Measurements from ENCODE around the gene CPEB2.

Gene CPEB2

DNA sequence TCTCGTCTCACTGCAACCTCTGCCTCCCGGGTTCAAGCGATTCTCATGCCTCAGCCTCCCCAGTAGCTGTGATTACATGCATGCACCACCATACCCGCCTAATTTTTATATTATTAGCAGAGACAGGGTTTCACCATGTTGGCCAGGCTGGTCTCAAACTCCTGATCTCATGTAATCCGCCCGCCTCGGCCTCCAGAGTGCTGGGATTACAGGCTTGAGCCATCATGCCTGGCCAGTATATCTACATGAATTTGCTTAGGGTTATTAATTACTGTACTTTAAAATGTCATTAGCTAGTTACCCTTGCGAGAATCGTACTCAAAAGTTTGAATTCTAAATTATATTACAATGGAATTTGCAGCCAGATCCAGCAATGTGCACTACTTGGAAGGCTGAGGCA is 8.9 kb downstream of the CPEB2 start:
- no peak for DNase-seq

DNA sequence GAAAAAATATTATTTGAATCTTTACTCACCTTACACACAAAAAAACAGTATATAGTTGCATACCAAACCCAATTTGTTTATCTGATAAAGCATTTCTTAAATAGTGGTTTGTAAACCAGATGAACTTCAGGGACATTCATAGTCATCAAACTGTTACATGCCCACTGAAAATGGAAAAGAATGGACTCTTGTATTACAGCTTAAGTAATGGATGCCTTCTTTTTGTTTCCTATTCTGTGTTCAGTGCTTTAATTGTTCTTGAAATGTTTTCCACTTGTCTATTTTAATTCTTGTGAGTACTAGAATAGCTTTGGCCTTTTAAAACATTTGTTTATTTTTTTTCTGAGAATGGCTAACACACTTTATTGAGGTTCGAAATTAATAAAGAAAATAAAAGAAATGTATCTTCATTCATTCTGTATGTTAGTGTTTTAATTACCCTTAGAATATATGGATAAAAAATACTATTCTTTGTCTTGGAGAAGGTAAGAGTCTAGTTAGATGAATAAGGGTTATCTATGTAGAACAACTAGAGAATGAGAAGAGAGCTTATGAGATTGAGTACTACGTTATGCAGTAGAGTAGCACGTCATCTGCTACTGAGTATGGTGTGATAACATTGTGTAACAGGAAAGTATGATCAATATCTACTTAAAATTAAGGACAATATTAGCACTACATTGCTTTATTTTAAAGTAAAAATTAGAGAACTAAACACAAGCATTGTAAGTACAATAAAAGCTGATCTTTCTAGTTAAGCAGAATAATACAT is 9.9 kb downstream of the CPEB2 start:
- DNase-seq = no peak

GRCh38 chr4:15013585-15013984 is 11.3 kb downstream of the CPEB2 start:
- no peak for DNase-seq

DNA sequence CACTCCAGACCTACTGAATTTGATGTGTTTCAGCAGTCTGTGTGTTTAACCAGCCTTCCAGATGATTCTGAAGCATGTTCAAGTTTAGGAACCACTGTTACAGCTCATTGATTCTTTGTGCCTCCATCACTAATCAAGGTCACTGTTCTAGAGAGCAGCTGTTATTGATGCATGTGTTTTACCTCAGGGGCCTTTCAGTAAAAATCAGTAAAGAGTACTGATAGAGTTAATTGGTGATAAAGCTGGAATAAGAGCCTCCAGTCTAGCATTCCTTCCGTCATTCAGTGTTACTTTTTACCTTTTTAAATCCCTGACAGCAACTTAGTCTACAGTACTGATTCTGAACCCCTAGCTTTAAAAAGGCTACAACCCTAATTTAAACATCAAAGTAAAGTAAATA is 12.9 kb downstream of the CPEB2 start:
- DNase-seq = no peak

DNA sequence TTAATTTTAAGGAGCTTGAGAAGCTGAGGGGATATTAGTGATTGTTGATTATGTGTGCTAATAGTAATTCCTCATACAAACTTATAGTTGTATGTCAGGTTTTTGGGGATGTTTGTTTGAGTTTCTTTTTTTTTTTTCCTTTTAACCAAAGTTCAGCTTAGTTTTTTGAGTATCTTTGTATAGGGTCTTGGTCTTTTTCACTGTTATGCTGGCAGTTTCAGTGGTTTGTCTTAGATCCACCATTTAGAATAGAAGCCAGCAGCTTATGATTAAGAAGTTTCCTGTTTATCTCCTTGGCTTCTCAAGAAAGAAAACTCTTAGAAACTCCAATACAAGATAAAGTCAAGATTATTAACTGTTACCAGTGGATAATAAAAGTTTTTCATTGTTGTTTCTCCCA is 16.1 kb downstream of the CPEB2 start:
- no peak for DNase-seq

DNA sequence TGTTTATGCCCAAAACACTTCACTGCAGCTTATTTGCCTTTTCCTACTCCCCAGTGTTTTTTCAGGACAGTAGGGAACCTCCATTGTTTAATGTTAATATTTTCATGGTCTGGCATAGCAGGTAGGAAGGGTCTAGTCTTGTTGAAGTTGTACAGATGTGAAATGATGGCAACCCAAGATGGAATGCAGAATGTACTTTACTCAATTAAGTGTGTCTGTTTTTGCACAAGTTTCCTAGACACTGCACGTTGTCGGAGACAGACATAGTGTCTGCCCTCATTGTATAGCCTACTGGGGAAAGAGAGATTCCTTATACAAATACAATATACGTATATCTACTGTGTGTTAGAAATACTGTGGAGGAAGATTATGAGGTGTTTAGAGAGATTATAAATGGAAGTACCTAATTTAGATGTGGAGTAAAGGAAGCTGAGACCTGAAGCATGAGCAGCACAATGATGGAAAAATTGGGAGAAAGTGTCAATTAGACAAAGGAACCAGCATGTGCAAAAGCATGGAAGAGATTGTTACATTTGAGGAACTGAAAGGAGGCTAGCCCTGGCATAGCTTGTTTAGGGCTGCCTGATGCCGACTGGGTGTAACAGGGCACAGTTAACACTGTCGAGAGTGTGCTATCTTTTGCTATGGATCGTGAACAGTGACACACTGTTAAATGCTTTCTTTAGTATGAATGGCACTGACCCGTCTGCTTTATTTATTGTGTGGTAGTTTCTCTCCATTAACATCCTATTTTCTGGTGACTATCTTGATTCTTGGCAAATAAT is 18.4 kb downstream of the CPEB2 start:
- DNase-seq = no peak

DNA sequence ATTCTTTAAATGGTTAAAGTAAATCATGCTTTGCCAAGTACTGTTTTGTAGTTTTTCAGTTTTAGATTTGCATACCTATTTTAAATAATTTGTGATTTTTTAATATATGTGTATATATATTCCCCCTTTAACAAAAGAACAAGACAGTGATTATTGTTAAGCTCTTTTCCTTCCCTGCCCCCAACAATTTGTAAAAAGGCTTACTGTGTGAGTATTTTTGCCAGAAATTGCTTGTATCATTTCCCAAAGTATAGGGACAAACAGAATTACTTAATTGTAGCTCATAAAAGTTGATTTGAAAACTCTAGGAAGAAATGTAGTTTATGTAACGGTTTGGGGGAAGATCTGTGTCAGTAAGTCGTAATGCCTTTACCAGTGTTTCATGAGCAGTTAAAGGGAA is 19.0 kb downstream of the CPEB2 start:
- DNase-seq = no peak

GRCh38 chr4:15021946-15022345 is 19.7 kb downstream of the CPEB2 start:
- DNase-seq = no peak

DNA sequence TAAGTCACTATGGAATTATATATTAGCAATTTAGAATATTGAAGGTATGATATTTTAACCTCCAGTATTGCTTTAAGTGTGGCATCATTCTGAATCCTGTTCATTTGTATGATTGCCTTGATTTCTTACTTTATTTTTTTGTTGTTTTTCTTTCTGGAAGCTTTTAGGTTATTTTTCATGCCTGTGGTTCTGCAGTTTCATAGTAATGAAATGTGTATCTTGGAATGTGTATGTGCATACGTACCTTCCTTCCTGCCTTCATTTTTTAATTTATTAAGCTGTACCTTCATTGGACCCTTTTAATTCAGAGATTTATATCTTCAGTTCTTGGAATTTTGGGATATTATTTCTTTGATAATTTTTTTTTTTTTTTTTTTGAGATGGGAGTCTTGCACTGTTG is 22.1 kb downstream of the CPEB2 start:
- no peak for DNase-seq

DNA sequence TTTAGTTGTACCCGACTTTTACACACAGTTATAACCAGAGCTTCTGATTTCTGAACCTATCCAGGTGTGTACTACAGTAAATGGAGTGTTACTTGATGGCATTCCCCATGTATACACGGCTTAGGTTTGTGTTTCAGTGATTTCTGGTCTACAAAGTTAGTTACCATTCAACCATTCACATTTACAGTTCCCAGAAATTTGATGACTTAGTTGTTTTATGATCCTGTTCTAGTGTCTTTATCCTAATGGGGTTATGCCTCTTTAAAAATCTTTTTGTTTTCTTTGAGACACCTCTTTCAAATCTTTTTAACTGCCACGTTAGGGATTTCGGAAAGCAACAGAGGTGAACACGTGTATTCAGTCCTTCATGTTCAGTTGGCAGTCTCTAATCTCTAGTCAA is 23.4 kb downstream of the CPEB2 start:
- DNase-seq = no peak

DNA sequence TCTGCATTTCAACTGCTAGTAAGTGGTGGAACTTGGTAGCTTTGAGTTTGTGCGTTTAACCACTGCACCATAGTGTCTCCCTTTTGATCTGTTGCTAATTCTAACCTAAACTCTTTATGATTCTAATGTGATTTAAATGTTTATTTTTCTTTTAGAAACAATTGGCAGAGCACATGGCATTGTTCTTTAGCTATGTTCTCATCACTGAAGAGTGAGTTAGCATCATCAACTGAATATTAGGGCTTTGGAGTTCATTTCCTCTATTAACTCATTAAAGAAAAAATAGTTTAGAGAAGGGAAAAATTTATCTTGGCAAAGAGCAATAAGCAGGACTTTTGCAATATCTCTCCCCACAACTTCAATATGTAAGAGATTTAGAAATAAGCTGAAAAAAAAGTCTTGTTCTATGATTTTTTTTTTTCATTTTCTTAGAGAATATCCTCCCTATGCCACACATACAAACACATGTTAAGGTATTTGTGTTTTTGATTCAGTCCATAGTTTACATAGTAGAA is 25.7 kb downstream of the CPEB2 start:
- no peak for DNase-seq

DNA sequence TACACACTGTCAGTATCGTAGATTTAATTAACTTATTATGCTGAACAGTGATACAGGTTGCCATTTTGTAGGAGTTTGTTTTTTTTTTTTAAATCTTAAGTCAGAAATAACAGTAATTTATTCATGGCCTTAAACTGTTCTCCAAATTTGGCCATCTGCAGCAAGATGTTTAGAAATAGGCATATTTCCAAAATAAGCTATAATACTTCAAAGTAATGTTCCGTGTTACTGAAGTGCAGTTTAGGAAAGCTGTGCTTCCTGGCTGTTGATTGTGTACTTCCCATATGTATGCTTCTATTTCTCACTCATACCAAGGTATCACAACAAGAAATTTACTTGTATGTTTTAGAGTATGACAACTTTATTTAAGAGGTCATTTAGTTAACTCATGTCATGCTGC is 28.9 kb downstream of the CPEB2 start:
- DNase-seq = no peak

GRCh38 chr4:15031993-15032675 is 29.9 kb downstream of the CPEB2 start:
- no peak for DNase-seq

DNA sequence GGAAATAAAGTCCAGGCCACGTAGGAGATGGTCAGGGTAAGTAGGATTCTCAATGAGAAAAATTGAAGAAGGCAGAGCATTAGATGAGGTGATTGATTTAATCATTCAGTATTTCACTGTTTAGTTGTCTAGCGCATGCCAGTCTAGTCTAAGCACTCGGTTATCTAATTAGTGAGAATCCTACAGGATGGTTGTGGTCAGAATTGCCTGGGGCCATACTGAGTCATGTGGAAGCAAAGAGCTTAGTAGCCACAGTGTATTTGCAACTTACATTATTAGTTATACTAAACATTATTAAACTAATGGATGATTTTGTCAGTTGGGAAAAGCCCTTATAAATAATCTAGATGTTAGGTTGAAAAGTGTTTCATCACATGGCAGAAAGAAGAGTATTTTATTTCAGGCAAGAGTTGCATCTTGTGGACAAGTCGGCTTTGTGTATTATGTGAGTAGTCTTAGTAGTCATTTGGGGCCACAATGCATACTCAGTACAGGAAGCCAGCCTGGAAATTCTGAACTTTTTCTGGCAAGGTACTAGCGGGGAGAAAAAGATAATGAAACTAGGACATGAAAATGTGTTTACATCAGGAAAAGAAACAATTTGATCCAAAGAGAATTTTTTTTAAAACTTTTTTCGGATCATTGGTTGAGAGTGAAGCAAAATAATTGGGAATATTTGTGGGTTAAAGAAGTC is 31.9 kb downstream of the CPEB2 start:
- DNase-seq = no peak

DNA sequence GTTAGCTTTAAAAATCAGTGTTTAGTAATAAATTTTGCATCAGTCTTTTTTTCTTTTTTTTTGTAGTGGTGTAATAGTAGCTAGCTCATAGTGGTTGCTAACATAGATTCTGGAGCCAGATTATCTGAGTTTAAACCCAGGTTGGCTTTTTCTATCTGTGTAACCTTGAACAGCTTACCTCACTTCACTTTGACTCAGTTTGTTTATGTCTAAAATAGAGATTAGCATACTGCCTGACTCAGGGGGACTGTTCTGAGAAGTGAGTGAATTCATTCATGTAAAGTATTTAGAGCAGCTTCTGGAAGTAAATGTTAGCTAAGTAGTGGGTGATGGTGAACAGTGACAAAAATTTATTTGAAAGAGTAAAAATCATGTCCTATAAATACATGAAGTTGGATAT is 32.9 kb downstream of the CPEB2 start:
- DNase-seq = no peak

DNA sequence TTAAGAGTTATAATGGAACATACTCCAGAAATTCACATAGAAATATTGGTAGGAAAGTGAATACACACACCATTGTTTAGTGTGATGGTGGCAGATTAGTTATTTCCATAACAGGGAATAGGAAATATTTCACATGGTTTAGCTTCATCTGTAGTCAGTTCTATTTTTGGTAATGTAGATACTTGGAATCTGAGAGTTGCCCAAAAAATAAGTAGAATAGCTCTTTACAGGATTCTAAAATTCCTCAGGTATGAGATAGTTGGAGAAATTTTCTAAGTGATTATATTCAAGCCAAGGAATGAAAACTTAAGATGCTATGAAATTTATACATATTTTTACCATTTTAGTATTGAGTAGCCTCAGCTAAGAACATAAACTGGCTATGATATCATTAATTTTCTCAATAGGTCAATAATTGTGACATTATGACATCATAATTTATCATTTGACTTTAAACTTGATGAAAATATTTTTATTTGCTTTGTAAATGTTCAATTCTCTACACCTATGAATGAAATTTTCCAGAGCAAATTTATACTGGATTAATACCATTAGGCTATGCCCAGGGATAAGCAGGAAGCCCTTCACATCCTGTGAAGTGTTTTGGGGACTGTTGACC is 35.8 kb downstream of the CPEB2 start:
- DNase-seq = no peak

GRCh38 chr4:15040916-15041463 is 38.7 kb downstream of the CPEB2 start:
- no peak for DNase-seq

GRCh38 chr4:15042529-15043167 is 40.4 kb downstream of the CPEB2 start:
- DNase-seq = no peak

GRCh38 chr4:15043226-15043625 is 40.9 kb downstream of the CPEB2 start:
- DNase-seq = no peak

DNA sequence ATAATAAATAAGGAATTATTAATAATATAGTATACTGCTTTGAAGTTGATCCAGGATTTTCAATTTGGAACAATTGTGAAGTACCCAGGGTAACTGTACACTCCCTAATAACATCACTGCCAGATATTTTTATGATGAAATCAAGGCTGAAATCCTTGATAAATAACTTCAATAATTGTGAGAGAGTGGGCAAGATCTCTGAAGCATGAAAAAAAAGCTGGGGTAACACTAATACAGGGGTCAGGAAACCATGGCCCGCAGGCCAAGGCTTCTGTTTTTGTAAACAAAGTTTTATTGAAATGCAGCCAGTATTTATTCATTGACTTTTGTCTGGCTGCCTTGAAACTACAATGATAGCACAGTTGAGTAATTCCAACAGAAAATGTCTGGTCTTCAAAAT is 41.6 kb downstream of the CPEB2 start:
- DNase-seq = no peak

DNA sequence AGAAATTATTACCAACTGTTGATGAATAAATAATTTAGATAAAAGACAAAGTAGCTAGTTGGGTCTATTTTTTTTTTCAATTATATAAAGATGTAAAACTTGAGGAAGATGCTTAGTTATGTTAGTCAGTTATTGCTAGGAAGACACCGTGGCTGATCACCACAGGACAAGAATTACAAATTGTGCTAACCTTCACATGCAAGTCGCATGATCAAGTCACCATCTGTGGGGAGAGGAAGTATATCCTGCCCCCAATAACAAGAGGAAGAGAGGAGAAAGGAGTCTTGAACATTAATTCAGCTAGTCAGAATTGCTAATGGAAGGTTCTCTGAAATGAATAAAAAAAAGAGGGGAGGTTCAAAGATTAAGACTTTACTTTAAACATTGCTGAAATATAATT is 52.3 kb downstream of the CPEB2 start:
- DNase-seq = no peak

DNA sequence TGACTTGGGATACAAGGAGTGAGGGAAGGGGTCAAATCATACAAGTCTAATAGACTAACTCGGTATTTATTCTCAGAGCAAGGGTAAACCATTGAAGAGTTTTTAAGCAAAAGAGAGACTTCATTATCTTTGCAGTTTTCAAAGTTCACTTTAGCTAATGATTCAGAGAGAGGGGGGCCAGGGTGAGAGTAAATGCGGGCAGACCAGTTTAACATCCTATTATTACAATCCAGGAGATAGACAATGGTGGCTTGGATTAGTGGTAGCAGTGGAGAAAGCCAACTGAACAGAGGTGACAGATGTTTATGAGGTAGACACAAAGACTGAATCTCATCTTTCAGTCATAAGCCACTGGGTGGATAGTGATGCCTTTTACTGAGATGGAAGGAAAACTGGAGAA is 57.9 kb downstream of the CPEB2 start:
- no peak for DNase-seq
